ENCODE measurements around the gene NET1.
A peak's percentile ranks its signal among the peaks of the same experiment; 100 is the strongest.

Gene NET1

GRCh38 chr10:5445006-5445405, 32.6 kb downstream of the NET1 start:
- Histone ChIP-seq H3K9me3 (ENCODE audit: insufficient read depth, low read depth, low read length) (no peaks in the 10 kb centered on the region), H3K9ac (ENCODE audit: low read depth, low read length) (no peak overlapping the region), H3K4me1 (ENCODE audit: insufficient read depth, low read length) (peaks cover 37% of the 10 kb centered on the region), H3K4me3 (ENCODE audit: low read length) (no peak overlapping the region), H3K27me3 (ENCODE audit: insufficient read depth, low read length) (no peaks in the 10 kb centered on the region), H3K27ac (ENCODE audit: low read depth, low read length) (no peak overlapping the region), H3K36me3 (ENCODE audit: insufficient read depth, low read length) (peaks cover 10% of the 10 kb centered on the region)
- WGBS, result 95% methylated on average over 5 of the region's 5 CpGs

DNA sequence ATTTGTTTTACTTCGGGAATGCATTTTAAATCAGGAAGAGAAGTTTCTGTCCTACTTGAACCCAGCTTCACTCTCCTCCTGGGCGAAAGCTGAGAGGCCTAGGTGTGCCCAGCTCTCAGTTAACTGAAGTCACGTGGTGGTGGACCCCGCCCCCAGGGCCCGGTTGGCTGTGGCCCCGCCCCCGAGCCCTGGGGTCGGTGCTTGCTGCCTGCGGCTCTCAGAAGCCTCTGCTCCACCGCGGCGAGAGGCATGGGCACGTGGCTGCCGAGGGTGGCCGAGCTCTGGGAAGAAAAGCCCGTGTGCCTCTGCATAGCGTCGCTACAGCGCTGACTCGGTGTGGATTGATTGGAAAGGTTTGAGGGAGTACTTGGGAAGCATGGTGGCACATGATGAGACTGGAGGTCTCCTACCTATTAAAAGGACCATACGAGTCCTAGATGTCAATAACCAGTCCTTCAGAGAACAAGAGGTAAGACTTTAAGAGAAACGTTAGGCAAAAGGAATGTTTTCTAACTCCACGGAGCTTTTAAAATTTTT, 34.1 kb downstream of the NET1 start:
- Histone ChIP-seq H3K9ac (ENCODE audit: low read depth, low read length) (peak overlapping the region; percentile 69), H3K27me3 (ENCODE audit: insufficient read depth, low read length) (no peaks in the 10 kb centered on the region), H3K9me3 (ENCODE audit: insufficient read depth, low read depth, low read length) (no peaks in the 10 kb centered on the region), H3K27ac (ENCODE audit: low read depth, low read length) (peak overlapping the region; percentile 37; the same call in 1 of the 2 replicates), H3K4me1 (ENCODE audit: insufficient read depth, low read length) (peaks cover 39% of the 10 kb centered on the region), H3K36me3 (ENCODE audit: insufficient read depth, low read length) (peaks cover 10% of the 10 kb centered on the region), H3K4me3 (ENCODE audit: low read length) (peak overlapping the region; percentile 68)
- WGBS, result 2% methylated on average over 21 of the region's 23 CpGs

DNA sequence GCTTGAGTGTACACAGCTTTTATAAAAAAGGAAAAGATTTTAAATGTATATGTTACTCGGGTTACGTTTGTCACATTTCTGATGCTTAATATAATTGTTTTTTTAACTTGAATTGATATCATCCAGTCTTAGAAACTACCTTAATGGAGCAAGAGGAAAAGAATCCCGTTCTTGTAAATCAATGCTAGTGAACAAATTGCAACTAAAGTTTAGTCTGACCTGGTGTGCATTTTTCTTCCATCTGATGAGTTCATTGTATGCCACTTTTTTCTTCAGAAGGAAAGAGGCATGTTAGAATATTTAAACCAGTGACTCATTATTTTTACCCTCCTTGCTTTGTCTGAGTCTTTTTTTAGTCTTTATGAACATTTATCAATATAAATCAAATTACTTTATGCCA, 34.7 kb downstream of the NET1 start:
- Histone ChIP-seq H3K9ac (ENCODE audit: low read depth, low read length) (peak overlapping the region; percentile 69; the same call in 1 of the 2 replicates), H3K4me1 (ENCODE audit: insufficient read depth, low read length) (peaks cover 39% of the 10 kb centered on the region), H3K4me3 (ENCODE audit: low read length) (peak overlapping the region; percentile 68), H3K36me3 (ENCODE audit: insufficient read depth, low read length) (peaks cover 16% of the 10 kb centered on the region), H3K27me3 (ENCODE audit: insufficient read depth, low read length) (no peaks in the 10 kb centered on the region), H3K9me3 (ENCODE audit: insufficient read depth, low read depth, low read length) (no peaks in the 10 kb centered on the region), H3K27ac (ENCODE audit: low read depth, low read length) (no peak overlapping the region)
- WGBS, result 49% methylated on average over 3 of the region's 3 CpGs

GRCh38 chr10:5447611-5448071, 35.3 kb downstream of the NET1 start:
- H3K4me3 ChIP-seq (ENCODE audit: low read length), result peak overlapping the region; percentile 68
- WGBS, result 48% methylated on average over 3 of the region's 5 CpGs
- H3K27me3 ChIP-seq (ENCODE audit: insufficient read depth, low read length), result no peaks in the 10 kb centered on the region
- peak overlapping the region; percentile 69; the same call in 1 of the 2 replicates for H3K9ac ChIP-seq (ENCODE audit: low read depth, low read length)
- peaks cover 22% of the 10 kb centered on the region for H3K36me3 ChIP-seq (ENCODE audit: insufficient read depth, low read length)
- peaks cover 39% of the 10 kb centered on the region for H3K4me1 ChIP-seq (ENCODE audit: insufficient read depth, low read length)
- no peaks in the 10 kb centered on the region for H3K9me3 ChIP-seq (ENCODE audit: insufficient read depth, low read depth, low read length)
- no peak overlapping the region for H3K27ac ChIP-seq (ENCODE audit: low read depth, low read length)

- H3K9me3 ChIP-seq (ENCODE audit: insufficient read depth, low read depth, low read length), result no peaks in the 10 kb centered on the region
- H3K27ac ChIP-seq (ENCODE audit: low read depth, low read length), result no peak overlapping the region
- H3K9ac ChIP-seq (ENCODE audit: low read depth, low read length), result peak overlapping the region; percentile 69; the same call in 1 of the 2 replicates
- H3K36me3 ChIP-seq (ENCODE audit: insufficient read depth, low read length), result peaks cover 25% of the 10 kb centered on the region
- peaks cover 39% of the 10 kb centered on the region for H3K4me1 ChIP-seq (ENCODE audit: insufficient read depth, low read length)
- no CpG with 5 or more reads among the region's 4 CpGs for WGBS
- peak overlapping the region; percentile 68 for H3K4me3 ChIP-seq (ENCODE audit: low read length)
- no peaks in the 10 kb centered on the region for H3K27me3 ChIP-seq (ENCODE audit: insufficient read depth, low read length)
These were observed 36.1 kb downstream of the NET1 start for GRCh38 chr10:5448333-5449001.

- Histone ChIP-seq H3K27me3 (ENCODE audit: insufficient read depth, low read length) (no peaks in the 10 kb centered on the region), H3K27ac (ENCODE audit: low read depth, low read length) (no peak overlapping the region), H3K9me3 (ENCODE audit: insufficient read depth, low read depth, low read length) (no peaks in the 10 kb centered on the region), H3K36me3 (ENCODE audit: insufficient read depth, low read length) (peaks cover 28% of the 10 kb centered on the region), H3K4me3 (ENCODE audit: low read length) (peak overlapping the region; percentile 68), H3K9ac (ENCODE audit: low read depth, low read length) (peak overlapping the region; percentile 7; the same call in 1 of the 2 replicates), H3K4me1 (ENCODE audit: insufficient read depth, low read length) (peaks cover 39% of the 10 kb centered on the region)
- 100% methylated on average over 2 of the region's 2 CpGs for WGBS
These were observed 36.9 kb downstream of the NET1 start for GRCh38 chr10:5449227-5449626.

DNA sequence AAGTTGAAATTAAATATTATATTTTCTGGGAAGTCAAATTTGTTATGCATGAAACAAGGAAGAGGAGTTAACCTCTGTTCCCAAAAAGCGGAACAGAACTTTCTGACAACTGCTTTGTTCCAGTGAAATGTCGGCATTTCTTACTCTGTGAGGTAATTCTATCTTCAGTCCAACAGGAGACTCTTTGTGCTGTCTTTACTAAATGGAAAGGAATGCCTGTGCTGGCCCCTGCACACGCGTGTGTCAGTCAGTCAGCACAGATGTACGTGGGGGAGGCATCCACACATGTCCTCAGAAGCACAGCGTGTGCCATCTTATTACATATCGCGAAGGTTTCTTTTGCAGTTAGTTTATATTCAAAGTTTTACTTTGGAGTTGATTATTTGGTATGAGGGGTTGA, 37.5 kb downstream of the NET1 start:
- 87% methylated on average over 8 of the region's 8 CpGs for WGBS
- H3K9ac ChIP-seq (ENCODE audit: low read depth, low read length), result peak overlapping the region; percentile 7; the same call in 1 of the 2 replicates
- peak overlapping the region; percentile 68; the same call in 1 of the 2 replicates for H3K4me3 ChIP-seq (ENCODE audit: low read length)
- peaks cover 34% of the 10 kb centered on the region for H3K36me3 ChIP-seq (ENCODE audit: insufficient read depth, low read length)
- peaks cover 39% of the 10 kb centered on the region for H3K4me1 ChIP-seq (ENCODE audit: insufficient read depth, low read length)
- H3K9me3 ChIP-seq (ENCODE audit: insufficient read depth, low read depth, low read length), result no peaks in the 10 kb centered on the region
- no peaks in the 10 kb centered on the region for H3K27me3 ChIP-seq (ENCODE audit: insufficient read depth, low read length)
- no peak overlapping the region for H3K27ac ChIP-seq (ENCODE audit: low read depth, low read length)

- Histone ChIP-seq H3K4me3 (ENCODE audit: low read length) (no peak overlapping the region), H3K4me1 (ENCODE audit: insufficient read depth, low read length) (peaks cover 38% of the 10 kb centered on the region), H3K27ac (ENCODE audit: low read depth, low read length) (no peak overlapping the region), H3K9ac (ENCODE audit: low read depth, low read length) (no peak overlapping the region), H3K9me3 (ENCODE audit: insufficient read depth, low read depth, low read length) (no peaks in the 10 kb centered on the region), H3K27me3 (ENCODE audit: insufficient read depth, low read length) (no peaks in the 10 kb centered on the region), H3K36me3 (ENCODE audit: insufficient read depth, low read length) (peaks cover 43% of the 10 kb centered on the region)
- WGBS, result 86% methylated on average over 2 of the region's 4 CpGs
These were observed 38.4 kb downstream of the NET1 start for GRCh38 chr10:5450605-5451384.

DNA sequence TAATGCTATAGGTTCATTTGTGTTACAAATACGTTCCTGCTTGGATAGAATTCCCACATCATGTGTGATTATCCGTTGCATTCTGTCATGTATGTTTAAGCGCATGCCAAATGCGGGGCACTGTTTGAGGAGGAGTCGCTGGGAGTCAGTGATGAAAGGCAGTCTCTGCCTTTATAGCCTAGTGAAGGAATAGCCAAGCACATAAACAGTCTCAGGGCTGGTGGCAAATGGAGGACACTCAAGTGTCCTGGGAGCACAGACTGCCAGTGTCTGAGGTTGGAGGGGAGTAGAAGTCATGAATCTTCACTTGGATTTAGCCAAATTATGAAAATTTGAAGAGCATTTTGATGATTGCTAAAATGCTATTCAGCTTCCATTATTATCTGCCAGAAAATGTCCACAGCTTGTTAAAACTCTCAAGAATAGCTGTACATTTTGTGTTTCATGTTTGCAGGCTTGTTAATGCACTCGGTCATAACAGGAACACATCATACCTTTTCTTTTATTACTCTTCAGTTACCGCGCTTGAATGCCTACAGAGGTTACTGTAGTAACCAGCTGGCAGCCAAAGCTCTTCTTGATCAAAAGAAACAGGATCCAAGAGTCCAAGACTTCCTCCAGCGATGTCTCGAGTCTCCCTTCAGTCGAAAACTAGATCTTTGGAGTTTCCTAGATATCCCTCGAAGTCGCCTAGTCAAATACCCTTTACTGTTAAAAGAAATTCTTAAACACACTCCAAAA, 41.6 kb downstream of the NET1 start:
- Histone ChIP-seq H3K9me3 (ENCODE audit: insufficient read depth, low read depth, low read length) (no peaks in the 10 kb centered on the region), H3K27me3 (ENCODE audit: insufficient read depth, low read length) (no peaks in the 10 kb centered on the region), H3K4me1 (ENCODE audit: insufficient read depth, low read length) (peaks cover 12% of the 10 kb centered on the region), H3K4me3 (ENCODE audit: low read length) (no peak overlapping the region), H3K27ac (ENCODE audit: low read depth, low read length) (no peak overlapping the region), H3K36me3 (ENCODE audit: insufficient read depth, low read length) (peaks cover 75% of the 10 kb centered on the region), H3K9ac (ENCODE audit: low read depth, low read length) (no peak overlapping the region)
- 93% methylated on average over 13 of the region's 13 CpGs for WGBS

DNA sequence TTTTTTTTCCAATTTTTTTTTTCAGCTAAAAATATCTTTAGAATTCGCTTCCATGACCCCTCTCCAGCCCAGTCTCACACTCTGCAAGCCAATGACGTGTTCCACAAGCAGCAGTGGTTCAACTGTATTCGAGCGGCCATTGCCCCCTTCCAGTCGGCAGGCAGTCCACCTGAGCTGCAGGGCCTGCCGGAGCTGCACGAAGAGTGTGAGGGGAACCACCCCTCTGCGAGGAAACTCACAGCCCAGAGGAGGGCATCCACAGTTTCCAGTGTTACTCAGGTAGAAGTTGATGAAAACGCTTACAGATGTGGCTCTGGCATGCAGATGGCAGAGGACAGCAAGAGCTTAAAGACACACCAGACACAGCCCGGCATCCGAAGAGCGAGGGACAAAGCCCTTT, 44.2 kb downstream of the NET1 start:
- no peak overlapping the region for H3K27ac ChIP-seq (ENCODE audit: low read depth, low read length)
- H3K4me1 ChIP-seq (ENCODE audit: insufficient read depth, low read length), result no peaks in the 10 kb centered on the region
- WGBS, result 94% methylated on average over 12 of the region's 12 CpGs
- H3K9ac ChIP-seq (ENCODE audit: low read depth, low read length), result no peak overlapping the region
- H3K4me3 ChIP-seq (ENCODE audit: low read length), result no peak overlapping the region
- H3K36me3 ChIP-seq (ENCODE audit: insufficient read depth, low read length), result peaks cover 98% of the 10 kb centered on the region
- H3K9me3 ChIP-seq (ENCODE audit: insufficient read depth, low read depth, low read length), result no peaks in the 10 kb centered on the region
- H3K27me3 ChIP-seq (ENCODE audit: insufficient read depth, low read length), result no peaks in the 10 kb centered on the region
